ENCODE data around the gene DBNL.

- no peak for TF ChIP-seq ZNF8 (CRISPR knock-in tag; IDR thresholded peaks at IDR 0.05)
- TF ChIP-seq, protein P1, sequence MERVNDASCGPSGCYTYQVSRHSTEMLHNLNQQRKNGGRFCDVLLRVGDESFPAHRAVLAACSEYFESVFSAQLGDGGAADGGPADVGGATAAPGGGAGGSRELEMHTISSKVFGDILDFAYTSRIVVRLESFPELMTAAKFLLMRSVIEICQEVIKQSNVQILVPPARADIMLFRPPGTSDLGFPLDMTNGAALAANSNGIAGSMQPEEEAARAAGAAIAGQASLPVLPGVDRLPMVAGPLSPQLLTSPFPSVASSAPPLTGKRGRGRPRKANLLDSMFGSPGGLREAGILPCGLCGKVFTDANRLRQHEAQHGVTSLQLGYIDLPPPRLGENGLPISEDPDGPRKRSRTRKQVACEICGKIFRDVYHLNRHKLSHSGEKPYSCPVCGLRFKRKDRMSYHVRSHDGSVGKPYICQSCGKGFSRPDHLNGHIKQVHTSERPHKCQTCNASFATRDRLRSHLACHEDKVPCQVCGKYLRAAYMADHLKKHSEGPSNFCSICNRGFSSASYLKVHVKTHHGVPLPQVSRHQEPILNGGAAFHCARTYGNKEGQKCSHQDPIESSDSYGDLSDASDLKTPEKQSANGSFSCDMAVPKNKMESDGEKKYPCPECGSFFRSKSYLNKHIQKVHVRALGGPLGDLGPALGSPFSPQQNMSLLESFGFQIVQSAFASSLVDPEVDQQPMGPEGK (CRISPR knock-in tag; IDR thresholded peaks at IDR 0.05; ENCODE audit: borderline replicate concordance) = no peak
Measured at GRCh38 chr7:44080686-44081265, 36.3 kb downstream of the DBNL start.
